Caco-2 (cell line): ENCODE results near the gene CD38. TPM values are rescaled to one million over a fixed set of nuclear protein-coding genes. Genes with fewer than 3 reads are reported as not detected.
A peak's percentile ranks its signal among the peaks of the same experiment; 100 is the strongest.

Source experiments
- BruUV-seq: library from RNA; stranded (reverse); fragments of 400-500 nt; replicated peaks from 2 replicates; lab custom pipeline; 2021; lab: Mats Ljungman, UMichigan
- CTCF ChIA-PET: fragments of 300-600 bp; sonication (Branson Sonifier 250); formaldehyde crosslinking; loops from one replicate; lab custom pipeline; 2022; ENCODE audit warnings: antibody characterized with exemption; lab: Charles Lee
- POLR2A ChIA-PET: fragments of 300-600 bp; sonication (Branson Sonifier 250); formaldehyde crosslinking; loops from one replicate; lab custom pipeline; 2022; ENCODE audit warnings: antibody characterized with exemption; lab: Charles Lee
- DNase-seq, 2 experiments: peaks; one replicate each; pipeline versions ENCODE4 v3.0.0 to v3.0.0-alpha.2; 2020 to 2022
- H3K27me3 ChIP-seq: replicated peaks from 2 replicates; pipeline ENCODE4 v1.6.0; 2011; ENCODE audit warnings: low read length; ENCODE audit not compliant: control insufficient read depth, insufficient read depth
- H3K36me3 ChIP-seq: 2 replicates; pipeline ENCODE4 v1.5.1; 2011; ENCODE audit warnings: low read length; ENCODE audit not compliant: control insufficient read depth, insufficient read depth
- H3K4me1 ChIP-seq: fragments of 250-450 bp; sonication (Bioruptor Pico); 2 replicates; pipeline ENCODE4 v1.5.1; 2020; ENCODE audit warnings: mild to moderate bottlenecking
- H3K4me3 ChIP-seq: 2 replicates; pipeline ENCODE4 v1.5.1; 2011; ENCODE audit warnings: low read depth, mild to moderate bottlenecking, control low read depth, low read length
- H3K9me3 ChIP-seq: fragments of 250-450 bp; sonication (Bioruptor Pico); 2 replicates; pipeline ENCODE4 v1.5.1; 2020; ENCODE audit warnings: mild to moderate bottlenecking, moderate library complexity
- H3K27ac Mint-ChIP-seq: one replicate; pipeline ENCODE4 v1.8.0; 2022; ENCODE audit warnings: mixed read lengths; ENCODE audit not compliant: unreplicated experiment
- H3K27me3 Mint-ChIP-seq: one replicate; pipeline ENCODE4 v1.8.0; 2022; ENCODE audit warnings: mixed read lengths; ENCODE audit not compliant: insufficient read depth, unreplicated experiment
- H3K36me3 Mint-ChIP-seq: one replicate; pipeline ENCODE4 v1.8.0; 2022; ENCODE audit warnings: mild to moderate bottlenecking, mixed read lengths; ENCODE audit not compliant: insufficient read depth, unreplicated experiment
- H3K4me1 Mint-ChIP-seq: one replicate; pipeline ENCODE4 v1.8.0; 2022; ENCODE audit warnings: low read depth, mixed read lengths; ENCODE audit not compliant: unreplicated experiment
- H3K4me3 Mint-ChIP-seq: one replicate; pipeline ENCODE4 v1.8.0; 2022; ENCODE audit warnings: mild to moderate bottlenecking, moderate library complexity, mixed read lengths; ENCODE audit not compliant: unreplicated experiment
- H3K9me3 Mint-ChIP-seq: one replicate; pipeline ENCODE4 v1.8.0; 2022; ENCODE audit warnings: mixed read lengths; ENCODE audit not compliant: unreplicated experiment
- intact Hi-C: fragments of 100-400 bp; cut with micrococcal nuclease; formaldehyde crosslinking; loops from one replicate; pipeline ENCODE4 v1.10.0; 2022; ENCODE audit not compliant: unreplicated experiment
- total RNA-seq: library from RNA; stranded (reverse); gene quantifications from 2 replicates; pipeline ENCODE4 v1.2.3, GENCODE V29; 2022
- TF ChIP-seq, protein P1 (sequence below), 2 experiments: fragments of 200-600 bp in 1 of 2; IDR thresholded peaks; 1 replicate in 1 of 2; 2 replicates in 1 of 2; pipeline versions ENCODE4 v1.5.1 to v1.8.0; 2011 to 2022; ENCODE audit warnings: antibody characterized with exemption in 1 of 2, control low read depth in 1 of 2, inconsistent platforms in 1 of 2, low read depth in 1 of 2, low read length in 1 of 2, mild to moderate bottlenecking in 1 of 2, moderate library complexity in 1 of 2; ENCODE audit not compliant: insufficient read depth in 1 of 2, severe bottlenecking in 1 of 2, unreplicated experiment in 1 of 2

Gene CD38
- total RNA-seq, 1 experiment from 2014 or later, result not detected

DNA sequence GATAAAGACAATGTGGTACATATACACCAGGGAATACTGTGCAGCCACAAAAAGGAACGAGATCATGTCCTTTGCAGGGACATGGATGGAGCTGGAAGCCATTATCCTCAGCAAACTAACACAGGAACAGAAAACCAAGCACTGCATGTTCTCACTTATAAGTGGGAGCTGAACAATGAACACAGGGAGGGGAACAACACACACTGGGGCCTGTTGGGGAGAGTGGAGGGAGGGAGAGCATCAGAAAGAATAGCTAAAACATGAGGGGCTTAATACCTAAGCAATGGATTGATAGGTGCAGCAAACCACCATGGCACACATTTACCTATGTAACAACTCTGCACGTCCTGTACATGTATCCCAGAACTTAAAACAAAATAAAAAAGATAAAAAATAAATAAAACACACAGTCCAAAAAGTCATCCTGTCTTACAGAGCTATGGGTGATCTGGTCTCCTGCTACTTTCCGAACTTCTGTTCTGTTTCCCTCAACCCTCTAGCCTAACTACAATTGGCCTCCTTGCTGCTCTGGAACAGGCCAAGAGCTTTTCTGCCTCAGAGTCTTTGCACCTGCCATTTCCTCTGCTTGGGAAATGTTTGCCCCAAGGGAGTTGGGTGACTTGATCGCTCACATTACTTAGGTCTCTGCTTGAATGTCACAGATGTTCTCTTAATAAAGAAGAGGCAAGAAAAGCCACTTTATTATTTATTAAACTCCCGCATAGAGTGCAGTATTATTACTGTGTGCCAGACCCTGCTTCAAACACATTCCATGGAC, 1.1 kb upstream of the CD38 start:
- H3K4me3 ChIP-seq, result no peak overlapping the region
- peaks cover 6% of the 10 kb centered on the region for H3K4me1 Mint-ChIP-seq
- H3K9me3 Mint-ChIP-seq, result no peaks in the 10 kb centered on the region
- no peaks in the 10 kb centered on the region for H3K36me3 Mint-ChIP-seq
- no peak for DNase-seq
- intact Hi-C loops, result no loop called here
- no TSS peak for BruUV-seq
- ChIA-PET POLR2A (interaction anchor here (0.6 kb wide), 1 partner anchor 1575 kb away, joined by 3 read pairs; no protein-coding TSS in a partner anchor), CTCF (no interaction called here)
- H3K36me3 ChIP-seq, result no peaks in the 10 kb centered on the region
- peaks cover 48% of the 10 kb centered on the region for H3K27me3 Mint-ChIP-seq
- no peaks in the 10 kb centered on the region for H3K27me3 ChIP-seq
- no peak overlapping the region for H3K4me3 Mint-ChIP-seq
- TF ChIP-seq, protein P1, sequence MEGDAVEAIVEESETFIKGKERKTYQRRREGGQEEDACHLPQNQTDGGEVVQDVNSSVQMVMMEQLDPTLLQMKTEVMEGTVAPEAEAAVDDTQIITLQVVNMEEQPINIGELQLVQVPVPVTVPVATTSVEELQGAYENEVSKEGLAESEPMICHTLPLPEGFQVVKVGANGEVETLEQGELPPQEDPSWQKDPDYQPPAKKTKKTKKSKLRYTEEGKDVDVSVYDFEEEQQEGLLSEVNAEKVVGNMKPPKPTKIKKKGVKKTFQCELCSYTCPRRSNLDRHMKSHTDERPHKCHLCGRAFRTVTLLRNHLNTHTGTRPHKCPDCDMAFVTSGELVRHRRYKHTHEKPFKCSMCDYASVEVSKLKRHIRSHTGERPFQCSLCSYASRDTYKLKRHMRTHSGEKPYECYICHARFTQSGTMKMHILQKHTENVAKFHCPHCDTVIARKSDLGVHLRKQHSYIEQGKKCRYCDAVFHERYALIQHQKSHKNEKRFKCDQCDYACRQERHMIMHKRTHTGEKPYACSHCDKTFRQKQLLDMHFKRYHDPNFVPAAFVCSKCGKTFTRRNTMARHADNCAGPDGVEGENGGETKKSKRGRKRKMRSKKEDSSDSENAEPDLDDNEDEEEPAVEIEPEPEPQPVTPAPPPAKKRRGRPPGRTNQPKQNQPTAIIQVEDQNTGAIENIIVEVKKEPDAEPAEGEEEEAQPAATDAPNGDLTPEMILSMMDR (IDR thresholded peaks at IDR 0.05; ENCODE audit: insufficient read depth in 1 of 2, low read depth in 1 of 2, low read length in 1 of 2, severe bottlenecking in 1 of 2, unreplicated experiment in 1 of 2), result no peak
- H3K27ac Mint-ChIP-seq, result no peak overlapping the region
- H3K9me3 ChIP-seq, result no peaks in the 10 kb centered on the region
- H3K4me1 ChIP-seq, result no peaks in the 10 kb centered on the region

DNA sequence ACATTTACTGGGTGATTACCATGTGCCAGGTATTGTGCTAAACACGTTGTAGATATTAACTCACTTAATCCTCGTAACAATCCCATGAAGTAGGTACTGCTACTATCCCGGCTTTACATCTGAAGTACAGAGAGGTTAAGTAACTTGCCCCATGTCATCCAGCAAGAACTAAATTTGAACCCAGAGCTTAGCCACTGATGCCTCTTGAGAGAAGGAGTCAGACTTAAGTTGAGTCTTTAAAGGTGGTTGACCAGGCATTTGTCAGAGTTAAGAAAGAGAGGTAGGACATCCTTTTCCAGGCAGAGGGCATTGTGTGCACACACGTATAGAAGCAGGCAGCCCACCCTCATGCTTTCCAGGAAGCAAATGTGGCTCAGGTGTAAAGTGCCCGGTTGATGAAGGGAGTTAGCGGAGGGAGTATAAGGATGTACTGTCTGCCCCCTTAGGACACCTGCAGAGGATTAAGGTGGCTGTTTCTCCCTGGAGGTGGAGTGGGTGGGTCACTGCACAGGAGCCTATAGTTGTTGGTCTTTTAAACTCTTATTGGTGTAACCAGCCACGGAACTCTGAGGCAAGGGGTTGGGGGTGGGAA, 335 bp upstream of the CD38 start:
- intact Hi-C loops, result no loop called here
- Histone ChIP-seq H3K4me3 (no peak overlapping the region), H3K36me3 (no peaks in the 10 kb centered on the region), H3K4me1 (no peaks in the 10 kb centered on the region), H3K9me3 (no peaks in the 10 kb centered on the region), H3K27me3 (no peaks in the 10 kb centered on the region)
- Mint-ChIP-seq H3K4me3 (peak overlapping the region; percentile 57), H3K36me3 (no peaks in the 10 kb centered on the region), H3K27ac (no peak overlapping the region), H3K27me3 (peaks cover 41% of the 10 kb centered on the region), H3K4me1 (peaks cover 6% of the 10 kb centered on the region), H3K9me3 (no peaks in the 10 kb centered on the region)
- ChIA-PET CTCF (no interaction called here), POLR2A (no interaction called here)
- no peak for DNase-seq
- no TSS peak for BruUV-seq
- TF ChIP-seq, protein P1 (IDR thresholded peaks at IDR 0.05; ENCODE audit: insufficient read depth in 1 of 2, low read depth in 1 of 2, low read length in 1 of 2, severe bottlenecking in 1 of 2, unreplicated experiment in 1 of 2), result no peak

DNA sequence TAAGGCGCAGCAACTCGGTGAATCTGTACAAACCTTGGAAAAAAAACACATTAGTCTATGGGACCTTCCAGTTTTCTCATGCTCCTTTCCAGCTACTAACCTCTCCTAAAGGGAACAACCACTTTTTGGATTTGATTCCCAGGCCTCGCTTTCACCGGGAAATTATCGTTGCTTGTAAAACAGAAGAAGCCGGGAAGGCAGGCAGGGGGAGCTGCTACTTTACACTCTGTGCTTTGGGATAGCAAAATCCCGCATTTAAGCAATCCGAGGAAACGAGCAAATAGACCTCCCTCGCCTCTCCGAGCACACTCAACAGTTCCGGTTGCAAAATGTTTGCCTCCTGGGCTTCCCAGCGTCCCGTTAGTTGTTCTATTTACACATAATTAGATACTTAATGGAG, 1.2 kb downstream of the CD38 start:
- TF ChIP-seq, protein P1 (IDR thresholded peaks at IDR 0.05; ENCODE audit: insufficient read depth in 1 of 2, low read depth in 1 of 2, low read length in 1 of 2, severe bottlenecking in 1 of 2, unreplicated experiment in 1 of 2), result peak in 1 of 2 experiments; percentile 46
- Mint-ChIP-seq H3K27me3 (peaks cover 39% of the 10 kb centered on the region), H3K4me1 (peaks cover 6% of the 10 kb centered on the region), H3K27ac (no peak overlapping the region), H3K4me3 (peak overlapping the region; percentile 57), H3K9me3 (no peaks in the 10 kb centered on the region), H3K36me3 (no peaks in the 10 kb centered on the region)
- intact Hi-C loops, result no loop called here
- no peaks in the 10 kb centered on the region for H3K9me3 ChIP-seq
- ChIA-PET CTCF (no interaction called here), POLR2A (no interaction called here)
- no peaks in the 10 kb centered on the region for H3K27me3 ChIP-seq
- peak overlapping the region; percentile 17; the same call in 1 of the 2 replicates for H3K4me3 ChIP-seq
- H3K36me3 ChIP-seq, result no peaks in the 10 kb centered on the region
- no peak for DNase-seq
- no TSS peak for BruUV-seq
- H3K4me1 ChIP-seq, result no peaks in the 10 kb centered on the region
